GM18502 (cell line): ENCODE data around the gene UBAC1.
"Not testable (repeated sequence)": the region's sequence is repeated elsewhere in the genome, so short reads cannot be mapped to it uniquely, and the experiment has no call there.

Experiments used
- ATAC-seq: cut with Tn5 transposase; IDR thresholded peaks from one replicate; pipeline ENCODE4 v1.9.1; 2021; ENCODE audit warnings: mild to moderate bottlenecking; ENCODE audit not compliant: unreplicated experiment, poor library complexity

The UBAC1 gene

DNA sequence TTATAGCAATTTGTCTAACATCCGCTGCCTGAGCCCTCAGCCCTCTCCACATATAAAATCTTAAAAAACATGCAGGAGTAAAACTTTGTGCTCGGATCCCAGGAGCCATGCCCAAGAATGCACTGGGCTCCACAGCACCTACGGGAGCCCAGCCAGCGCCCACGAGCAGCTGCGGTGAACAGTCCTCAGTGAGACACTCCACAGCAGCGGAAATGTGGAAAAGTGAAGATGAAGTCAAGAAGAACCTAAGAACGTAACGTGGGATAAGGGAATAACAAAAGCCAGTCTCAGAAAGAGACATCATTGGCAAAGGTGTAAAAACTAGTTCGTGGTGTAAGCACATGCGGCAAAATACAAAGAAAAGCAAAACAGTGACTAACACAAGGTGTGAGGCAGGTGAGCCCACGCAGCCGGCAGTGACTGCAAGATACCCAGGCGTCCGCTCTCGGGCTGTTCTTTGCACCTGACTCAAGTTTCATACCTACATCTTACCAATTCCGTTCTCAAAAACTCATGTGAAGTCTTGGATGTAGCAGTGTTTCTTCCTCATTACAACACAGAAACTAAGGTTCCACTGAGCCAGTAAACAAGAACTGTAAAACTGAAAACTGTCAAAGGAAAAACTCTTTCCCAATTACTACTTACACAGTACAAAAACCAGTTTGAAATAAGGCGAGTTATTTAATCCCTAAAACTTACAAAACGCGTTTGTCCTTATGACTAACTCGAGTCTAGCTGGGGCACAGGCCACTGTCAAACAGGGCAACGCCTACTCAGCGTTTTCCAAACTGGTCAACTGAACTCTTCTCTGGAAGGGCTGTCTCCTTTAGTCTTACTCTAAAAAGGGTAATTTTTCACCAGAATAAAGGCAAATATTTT is 55.6 kb downstream of the UBAC1 start:
- no peak for ATAC-seq

DNA sequence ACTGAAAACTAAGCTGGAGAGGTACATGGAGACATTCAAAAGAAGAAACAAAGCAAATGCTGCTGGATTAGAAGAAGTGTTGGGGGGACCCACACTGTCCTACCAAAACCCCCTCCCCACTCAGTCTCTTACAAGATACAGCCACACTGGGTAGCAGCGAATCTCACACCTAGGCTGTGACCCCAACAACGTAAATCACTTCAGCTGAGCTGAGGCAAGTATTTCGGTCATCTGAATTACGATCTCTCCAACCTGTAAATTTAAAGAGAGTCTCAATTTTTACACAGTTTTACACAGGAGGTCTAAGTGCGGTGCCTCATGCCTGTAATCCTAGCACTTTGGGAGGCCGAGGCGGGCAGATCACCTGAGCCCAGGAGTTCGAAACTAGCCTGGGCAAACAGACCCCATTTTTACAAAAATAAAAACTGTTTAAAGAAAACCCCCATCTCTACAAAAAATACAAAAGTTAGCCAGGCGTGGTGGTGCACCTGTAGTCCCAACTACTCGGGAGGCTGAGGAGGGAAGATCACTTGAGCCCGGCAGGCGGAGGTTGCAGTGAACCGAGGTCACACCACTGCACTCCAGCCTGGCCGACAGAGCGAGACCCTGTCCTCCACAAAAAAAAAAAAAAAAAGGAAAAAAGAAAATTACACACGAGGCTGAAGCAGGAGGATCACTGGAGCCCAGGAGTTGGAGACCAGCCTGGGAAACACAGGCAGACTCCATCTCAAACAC is 57.2 kb downstream of the UBAC1 start:
- no peak for ATAC-seq

DNA sequence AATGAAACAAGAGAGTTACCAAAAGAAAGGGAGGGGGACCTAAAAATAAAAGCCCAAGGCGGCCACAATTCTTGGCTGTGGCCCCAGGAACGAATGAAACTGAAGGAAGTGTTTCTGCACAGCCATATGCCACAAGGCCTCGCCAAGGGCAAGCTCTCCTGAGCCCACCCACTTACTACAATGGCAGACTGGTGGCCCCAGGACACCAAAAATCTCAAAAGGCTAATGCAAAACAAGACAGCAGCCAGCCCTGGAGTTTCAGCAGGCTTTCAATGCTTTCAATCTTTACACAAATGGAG is 57.9 kb downstream of the UBAC1 start:
- ATAC-seq = no peak

DNA sequence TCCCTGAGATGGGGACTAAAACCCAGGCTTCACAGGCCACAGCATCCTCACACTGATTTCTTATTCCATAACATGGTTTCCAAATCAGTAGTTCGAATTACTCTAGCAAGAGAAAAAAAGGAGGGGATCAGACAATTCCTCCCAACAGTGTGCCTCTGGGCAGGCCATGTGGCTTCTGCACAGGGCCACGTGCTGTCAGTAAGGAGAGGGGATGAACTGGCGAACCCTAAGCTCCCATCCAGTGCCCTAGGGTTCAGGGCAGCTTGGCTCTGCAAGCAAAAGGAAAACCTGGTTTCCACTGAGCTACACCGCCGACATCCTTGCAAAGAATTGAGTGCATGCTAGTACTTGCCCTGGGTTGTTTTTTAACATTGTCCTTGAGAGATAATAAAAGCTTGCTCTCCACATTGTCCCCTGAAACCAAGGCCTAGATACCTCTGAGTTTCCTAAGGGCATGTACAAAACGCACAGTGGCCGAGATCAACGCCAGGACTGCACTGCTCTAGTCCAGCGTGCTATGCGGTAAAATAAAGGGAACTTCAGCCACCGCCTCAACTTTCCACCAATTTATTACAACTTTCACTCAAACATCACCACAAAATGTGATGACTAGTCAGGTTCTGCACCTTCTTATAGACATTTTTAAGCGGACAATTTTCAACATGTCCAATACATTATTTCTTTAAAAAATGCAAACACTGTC is 58.4 kb downstream of the UBAC1 start:
- ATAC-seq = no peak

DNA sequence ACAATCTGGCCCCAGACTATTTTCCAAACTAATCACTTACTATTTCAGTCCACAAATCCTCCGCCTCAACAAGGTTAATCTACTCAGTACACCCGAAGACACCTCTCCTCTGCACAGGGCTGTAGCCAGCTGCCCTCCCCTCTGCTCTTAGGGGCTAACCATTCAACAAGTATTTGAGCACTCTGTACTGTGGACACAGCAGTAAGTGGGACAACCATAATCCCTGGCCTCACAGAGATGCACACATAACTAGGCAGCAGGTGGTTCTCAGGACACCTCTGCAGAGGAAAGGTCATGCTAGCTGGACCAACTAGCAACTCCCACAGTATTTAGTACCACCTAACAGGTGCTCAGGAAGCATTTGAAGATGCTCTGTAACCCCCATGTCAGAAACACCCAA is 59.3 kb downstream of the UBAC1 start:
- ATAC-seq = no peak

DNA sequence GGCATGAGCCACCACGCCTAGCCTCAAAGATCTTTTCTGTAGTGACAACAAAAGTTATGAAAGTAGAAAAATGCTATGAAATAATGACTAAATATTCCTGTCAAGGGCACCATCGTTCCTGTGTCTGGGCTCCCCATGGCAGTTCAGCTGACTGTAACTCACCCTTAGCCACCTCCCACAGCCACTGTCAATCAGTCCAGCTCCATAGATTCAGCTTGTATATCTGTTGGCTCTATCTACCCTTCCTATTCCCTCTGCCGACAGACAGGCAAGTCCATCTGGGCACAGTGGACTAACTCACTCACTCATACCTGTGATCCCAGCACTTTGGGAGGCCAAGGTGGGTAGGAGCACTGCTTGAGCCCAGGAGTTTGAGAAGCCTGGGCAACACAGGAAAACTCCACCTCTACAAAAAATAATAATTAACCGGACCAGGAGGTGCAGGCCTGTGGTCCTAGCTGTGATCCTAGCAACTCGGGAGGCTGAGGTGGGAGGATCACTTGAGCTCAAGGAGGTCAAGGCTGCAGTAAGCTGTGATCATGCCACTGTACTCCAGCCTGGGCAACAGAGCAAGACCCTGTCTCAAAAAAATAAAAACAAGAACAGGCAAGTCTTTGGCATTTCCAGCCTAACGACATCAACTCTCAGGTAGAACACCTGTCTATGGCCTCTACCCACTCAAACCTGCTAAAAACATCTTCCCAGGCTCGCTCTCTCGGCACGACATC is 60.0 kb downstream of the UBAC1 start:
- no peak for ATAC-seq

DNA sequence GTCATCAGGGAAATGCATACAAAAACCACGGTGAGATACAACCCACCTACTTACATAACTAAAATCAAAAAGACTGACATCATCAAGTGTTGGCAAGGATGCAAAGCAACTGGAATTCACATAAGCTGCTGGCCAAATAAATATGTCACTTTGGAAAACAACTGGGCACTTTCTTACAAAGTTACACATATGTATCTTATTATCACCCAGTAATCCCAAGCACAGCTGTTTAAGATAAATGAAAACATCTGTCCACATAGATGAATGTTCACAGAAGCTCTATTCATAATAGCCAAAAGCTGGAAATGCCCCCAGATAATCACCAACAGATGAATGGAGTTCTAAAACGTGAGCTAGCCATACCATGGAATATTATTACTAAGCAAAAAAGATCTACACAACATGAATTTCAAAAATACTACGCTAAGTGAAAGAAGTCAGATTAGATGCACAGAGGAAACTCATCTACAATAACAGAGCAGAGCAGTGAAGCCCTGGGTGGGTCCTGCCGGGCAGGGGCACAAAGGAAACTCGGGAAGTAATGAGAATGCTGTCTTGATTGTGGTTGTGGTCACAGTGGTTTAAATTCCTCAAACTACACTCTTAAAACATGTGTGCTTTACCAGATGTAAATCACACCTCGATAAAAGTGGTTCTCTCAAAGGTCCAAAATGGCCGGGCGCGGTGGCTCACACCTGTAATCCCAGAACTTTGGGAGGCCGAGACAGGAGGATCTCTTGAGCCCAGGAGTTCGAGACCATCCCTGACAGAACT is 62.4 kb downstream of the UBAC1 start:
- no peak for ATAC-seq

DNA sequence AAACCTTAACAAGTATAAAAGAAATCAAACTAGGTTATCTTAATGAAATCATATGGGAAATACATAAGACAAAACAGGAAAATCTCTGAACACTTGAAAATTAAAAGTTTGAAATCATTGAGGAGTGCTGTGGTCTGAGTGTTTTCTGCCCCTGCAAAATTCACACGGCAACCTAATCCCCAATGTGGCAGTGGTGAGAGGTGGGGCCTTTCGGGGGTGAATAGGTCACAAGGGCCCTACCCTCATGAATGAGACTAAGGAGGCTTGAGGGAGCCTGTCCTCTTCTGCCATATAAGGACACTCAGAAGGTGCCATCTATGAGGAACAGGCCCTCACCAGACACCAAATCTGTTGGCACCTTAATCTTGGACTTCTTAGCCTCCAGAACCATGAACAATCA is 64.5 kb downstream of the UBAC1 start:
- ATAC-seq = no peak

DNA sequence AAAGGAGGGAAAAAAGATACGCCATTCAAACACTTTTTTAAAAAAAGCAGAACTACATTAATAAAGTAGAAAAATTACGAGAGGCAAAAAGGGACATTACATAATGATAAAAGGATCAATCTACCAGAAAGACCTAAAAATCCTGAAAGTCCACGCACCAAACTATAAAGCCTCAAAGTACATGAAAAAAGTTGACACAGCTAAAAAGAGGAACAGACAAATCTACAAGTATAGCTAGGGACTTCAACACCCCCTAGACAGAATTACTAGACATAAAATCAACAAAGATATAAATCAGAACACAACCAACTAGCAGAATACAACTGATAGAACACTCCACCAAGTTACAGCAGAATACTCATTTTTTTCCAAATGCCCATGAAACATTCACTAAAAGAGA is 65.0 kb downstream of the UBAC1 start:
- no peak for ATAC-seq

DNA sequence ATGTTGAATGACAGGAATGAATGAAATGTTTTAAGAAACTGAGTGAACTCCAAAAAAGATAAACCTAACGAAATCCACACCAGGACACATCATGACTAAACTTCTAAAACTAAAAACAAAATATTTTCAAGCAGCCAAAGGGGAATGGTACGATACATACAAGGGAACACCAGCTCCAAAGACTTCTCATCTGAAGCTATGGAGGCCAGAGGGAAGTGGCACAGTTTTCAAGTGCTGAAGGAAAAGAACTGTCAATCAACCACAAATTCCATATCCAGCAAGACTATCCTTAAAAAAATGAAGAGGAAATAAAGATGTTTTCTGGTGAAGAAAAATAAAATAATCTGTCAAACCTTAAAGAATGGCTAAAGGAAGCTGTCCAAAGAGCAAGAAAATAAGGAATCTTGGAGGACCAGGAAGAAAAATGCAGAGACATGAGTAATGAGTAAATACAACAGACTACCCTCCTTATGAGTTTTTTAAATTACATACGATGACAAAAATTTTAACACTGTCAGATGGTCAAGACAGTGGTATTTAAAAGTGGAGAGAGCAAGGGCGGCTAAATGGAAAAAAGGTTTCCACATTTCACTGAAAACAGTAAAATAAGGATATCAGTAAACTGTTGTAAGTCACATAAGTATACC is 65.8 kb downstream of the UBAC1 start:
- ATAC-seq = no peak

DNA sequence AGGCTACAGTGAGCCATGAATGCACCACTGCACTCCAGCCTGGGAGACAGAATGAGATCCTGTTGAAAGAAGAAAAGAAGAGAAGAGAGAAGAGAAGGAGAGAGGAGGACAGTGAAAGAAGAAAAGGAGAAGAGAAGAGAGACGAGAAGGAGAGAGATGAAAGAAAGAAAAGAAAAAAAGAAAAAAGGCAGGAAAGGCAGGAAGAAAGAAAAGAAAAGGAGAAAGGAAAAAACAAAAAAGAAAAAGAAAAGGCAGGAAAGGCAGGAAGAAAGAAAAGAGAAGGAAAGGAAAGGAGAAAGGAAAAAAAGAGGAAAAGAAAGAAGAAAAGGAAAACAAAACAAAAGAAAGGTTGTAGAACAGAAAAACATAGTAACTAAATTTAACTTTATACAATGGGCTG is 68.1 kb downstream of the UBAC1 start:
- no peak for ATAC-seq

DNA sequence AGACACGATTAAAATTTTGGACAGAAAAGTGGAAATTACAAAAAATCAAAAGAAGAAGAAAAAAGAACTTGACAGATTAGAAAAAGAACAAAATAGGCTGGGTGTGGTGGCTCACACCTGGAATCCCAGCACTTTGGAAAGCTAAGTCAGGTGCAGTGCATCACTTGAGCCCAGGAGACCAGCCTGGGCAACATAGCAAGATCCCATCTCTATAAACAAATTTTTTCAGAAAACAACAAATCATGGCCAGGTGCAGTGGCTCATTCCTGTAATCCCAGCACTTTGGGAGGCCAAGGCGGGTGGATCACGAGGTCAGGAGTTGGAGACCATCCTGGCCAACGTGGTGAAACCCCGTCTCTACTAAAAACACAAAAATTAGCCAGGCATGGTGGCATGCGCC is 68.8 kb downstream of the UBAC1 start:
- ATAC-seq = not testable (repeated sequence)

DNA sequence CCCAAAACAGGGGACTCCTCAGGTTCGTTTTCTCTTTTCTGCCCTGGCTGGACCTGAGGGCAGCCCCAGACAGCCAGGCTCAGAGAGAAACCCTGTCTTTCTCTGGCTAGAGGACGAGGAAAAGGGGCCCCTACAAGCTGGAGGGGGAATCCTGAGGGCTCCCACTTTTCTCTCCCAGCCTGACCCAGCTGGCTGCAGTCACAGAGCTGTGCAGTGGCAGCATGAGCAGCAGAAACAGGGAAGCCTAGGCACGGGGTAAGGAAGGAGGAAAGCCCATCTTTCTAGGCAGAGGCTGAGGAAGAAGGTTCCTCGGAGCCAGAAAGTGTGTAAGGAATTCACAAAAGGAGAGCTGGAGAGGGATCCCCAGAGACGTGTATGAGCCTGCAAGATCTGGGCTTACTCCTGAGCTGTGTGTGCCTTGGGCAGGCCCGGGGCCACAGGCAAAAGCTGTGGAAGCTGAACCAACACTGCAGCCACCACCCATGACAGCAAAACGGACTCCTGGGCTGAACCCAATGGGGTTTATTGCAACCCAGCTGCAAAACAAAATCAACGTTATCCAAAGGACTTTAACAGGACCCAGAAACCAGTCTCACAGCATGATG is 70.0 kb downstream of the UBAC1 start:
- ATAC-seq = no peak

DNA sequence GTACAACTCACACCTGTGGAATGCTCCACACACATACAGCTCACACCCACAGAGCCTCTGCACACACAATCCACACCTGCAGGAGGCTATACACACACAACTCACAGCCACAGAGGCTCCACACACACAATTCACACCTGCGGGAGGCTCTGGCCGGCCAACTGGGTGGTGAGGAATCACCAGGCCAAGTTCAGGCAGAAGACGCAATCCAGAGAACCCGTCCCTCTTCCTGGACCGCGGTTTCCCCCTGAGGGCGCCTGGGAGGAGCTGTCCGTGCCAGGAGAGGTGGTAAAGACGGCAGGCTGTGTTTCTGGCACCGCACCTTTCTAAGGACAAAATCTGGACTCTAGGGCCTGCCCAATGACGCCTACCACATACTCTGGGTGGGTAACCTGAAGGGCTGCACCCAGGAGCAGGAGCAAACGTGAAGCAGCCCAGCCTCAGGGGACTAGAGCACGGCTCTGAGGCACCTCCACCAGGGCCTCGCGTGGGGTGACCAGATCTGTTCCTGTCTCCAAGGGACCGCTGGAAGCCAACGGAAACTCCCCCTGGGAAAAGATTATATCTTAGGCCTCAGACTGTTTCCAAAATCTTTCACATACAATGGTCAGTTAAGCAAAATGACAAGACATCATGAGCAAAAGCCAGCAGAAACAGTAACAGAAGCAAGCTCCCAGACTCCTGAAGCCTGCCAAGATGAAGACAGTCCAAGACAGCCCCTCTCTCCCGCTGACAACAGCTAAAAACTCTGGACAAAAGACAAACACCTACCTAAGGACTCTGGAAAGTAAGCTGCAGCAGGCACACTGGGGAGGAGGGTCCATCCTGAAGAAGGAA is 70.8 kb downstream of the UBAC1 start:
- ATAC-seq = no peak

DNA sequence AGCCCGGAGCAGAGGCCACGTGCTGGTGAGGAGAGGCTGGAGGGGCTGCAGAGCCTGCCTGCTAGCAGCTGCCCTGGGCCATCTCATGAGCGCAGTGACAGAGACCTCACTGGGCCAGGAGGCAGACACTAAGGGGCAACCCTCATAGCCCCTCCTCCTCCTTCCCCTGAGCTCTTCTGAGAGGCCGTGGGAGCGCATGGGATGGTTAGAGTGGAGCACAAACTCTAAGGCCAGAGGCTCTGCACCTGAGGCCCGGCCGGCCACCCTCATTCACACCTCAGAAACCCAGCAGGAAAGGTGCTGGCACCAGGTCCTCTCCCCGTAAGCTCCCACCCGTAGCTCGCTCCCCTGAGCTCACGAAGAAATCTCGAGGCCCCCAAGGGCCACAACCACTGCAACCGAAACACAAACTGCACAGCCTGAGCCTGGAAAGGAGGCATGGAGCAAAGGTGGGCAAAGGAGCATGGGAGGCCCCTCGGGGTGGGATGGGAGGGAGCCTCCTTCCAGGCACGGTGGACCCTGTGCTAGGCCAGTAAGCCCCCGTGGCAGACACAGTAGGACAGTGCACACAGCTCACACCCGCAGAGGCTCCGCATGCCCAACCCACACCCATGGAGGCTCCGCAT is 71.5 kb downstream of the UBAC1 start:
- no peak for ATAC-seq

DNA sequence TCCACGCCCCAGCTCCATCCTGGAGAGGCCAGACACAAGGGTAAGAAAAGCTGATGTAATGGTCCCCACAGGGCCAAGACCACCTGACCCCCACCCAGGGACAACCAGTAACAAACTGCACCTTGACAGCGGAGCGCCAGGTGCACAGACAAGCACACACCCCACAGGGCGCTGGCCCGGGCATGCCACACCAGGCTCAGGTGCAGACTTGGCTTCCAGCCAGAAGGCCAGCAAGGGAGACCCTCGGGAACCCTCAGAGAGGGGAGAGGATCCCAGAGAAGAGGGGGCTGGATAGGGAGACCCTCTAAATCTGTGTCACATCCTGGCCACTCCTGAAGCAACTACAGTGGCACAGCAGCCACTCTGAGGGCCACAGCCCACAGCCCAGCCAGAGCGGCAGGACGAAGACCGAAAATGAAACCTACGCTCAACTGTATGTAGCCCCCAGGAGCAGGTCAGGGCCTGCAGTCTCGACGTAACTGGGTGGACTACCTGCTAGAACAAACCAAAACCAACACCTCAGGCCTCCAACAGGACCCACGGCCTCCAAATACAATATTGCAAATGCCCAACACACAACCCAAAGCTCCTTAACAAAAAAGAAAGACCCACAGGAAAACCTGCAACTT is 72.3 kb downstream of the UBAC1 start:
- ATAC-seq = no peak

DNA sequence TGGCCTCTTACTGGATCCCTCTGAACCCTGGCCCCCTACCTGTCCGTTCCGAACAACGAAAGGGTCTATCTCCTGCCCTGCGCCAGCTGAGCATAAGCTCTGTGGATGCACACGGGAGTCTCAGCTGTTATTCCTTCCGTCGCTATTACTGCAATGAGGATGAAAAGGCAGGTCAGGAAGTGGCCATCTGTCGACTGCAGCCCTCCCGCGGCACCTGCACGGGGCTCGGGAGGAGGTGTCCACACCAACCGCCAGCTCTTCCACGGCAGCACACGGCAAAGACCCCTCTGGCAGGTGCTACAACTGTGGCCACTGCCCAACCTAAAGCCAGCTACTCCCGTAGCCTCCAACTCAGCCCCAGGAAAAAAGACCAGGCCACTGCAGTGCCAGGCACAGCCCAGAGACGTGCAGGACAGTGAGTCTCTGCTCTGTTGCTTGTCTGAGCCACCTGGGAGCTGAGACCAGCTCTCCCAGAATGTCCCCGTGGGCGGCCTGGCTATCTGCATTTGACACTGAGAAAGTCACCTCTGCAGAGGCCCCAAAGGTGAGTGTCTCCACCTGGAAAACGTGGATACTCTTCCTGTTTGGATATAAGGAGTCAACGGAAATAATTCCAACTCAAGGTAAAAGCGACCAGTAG is 72.9 kb downstream of the UBAC1 start:
- ATAC-seq = no peak
